Brain microvascular endothelial cell (primary cell): ENCODE results near the gene CGB1.

Source experiments
- DNase-seq: peaks from one replicate; pipeline ENCODE4 v3.0.0-alpha.2; 2020
- H3K27ac ChIP-seq: fragments of 250-450 bp; sonication (Bioruptor Pico); 2 replicates; pipeline ENCODE4 v1.5.1; 2020; ENCODE audit warnings: mild to moderate bottlenecking, moderate library complexity
- H3K27me3 ChIP-seq: fragments of 250-450 bp; sonication (Bioruptor Pico); replicated peaks from 2 replicates; pipeline ENCODE4 v1.5.1; 2020; ENCODE audit warnings: mild to moderate bottlenecking
- H3K36me3 ChIP-seq: fragments of 250-450 bp; sonication (Bioruptor Pico); replicated peaks from 2 replicates; pipeline ENCODE4 v1.5.1; 2020; ENCODE audit warnings: mild to moderate bottlenecking
- H3K4me3 ChIP-seq: 2 replicates; pipeline ENCODE4 v1.5.1; 2011; ENCODE audit warnings: low read depth, mild to moderate bottlenecking, control low read depth, low read length, moderate library complexity
- CTCF ChIP-seq: IDR thresholded peaks from 2 replicates; pipeline ENCODE4 v1.5.1; 2011; ENCODE audit warnings: low read depth, mild to moderate bottlenecking, moderate library complexity, low read length, control low read depth, inconsistent platforms; ENCODE audit errors: missing control alignments
- in situ Hi-C: cut with HindIII; loops from 2 replicates; pipeline ENCODE4 v1.10.0; 2017; ENCODE audit warnings: low sequenced_read_pairs, low pct_ligation_motif_present

Gene CGB1

GRCh38 chr19:49017041-49017665 lies 19.5 kb downstream of the CGB1 start, which contains the start of gene LHB:
Gene LHB, minus strand, starts transcription at chr19:49017091. Its CDS starts 10 bp downstream, at chr19:49017081.
- peak within 1 kb of the TSS; percentile 47 for H3K4me3 ChIP-seq
- peak; percentile 11 for TF ChIP-seq CTCF
- DNase-seq: no peak
- no peak within 1 kb of the TSS for H3K27ac ChIP-seq
- H3K27me3 ChIP-seq: no peaks in the 10 kb centered on the region
- H3K36me3 ChIP-seq: peaks cover 14% of the 10 kb centered on the region
- in situ Hi-C loops: no loop called here

- Histone ChIP-seq H3K27ac (no peak overlapping the region), H3K36me3 (peaks cover 23% of the 10 kb centered on the region), H3K4me3 (no peak overlapping the region), H3K27me3 (no peaks in the 10 kb centered on the region)
- no peak for TF ChIP-seq CTCF
- no peak for DNase-seq
- in situ Hi-C loops: no loop called here
These were observed 20.4 kb downstream of the CGB1 start for GRCh38 chr19:49016067-49016839.

GRCh38 chr19:49014870-49015255 lies 21.8 kb downstream of the CGB1 start:
- Histone ChIP-seq H3K27ac (no peak overlapping the region), H3K27me3 (no peaks in the 10 kb centered on the region), H3K4me3 (no peak overlapping the region), H3K36me3 (peaks cover 34% of the 10 kb centered on the region)
- in situ Hi-C loops: no loop called here
- no peak for TF ChIP-seq CTCF
- DNase-seq: no peak

- H3K36me3 ChIP-seq: peaks cover 40% of the 10 kb centered on the region
These were observed 22.4 kb downstream of the CGB1 start for GRCh38 chr19:49014123-49014869.

GRCh38 chr19:49011194-49011593 lies 25.5 kb downstream of the CGB1 start:
- no peak for DNase-seq
- no peak for TF ChIP-seq CTCF
- no peak overlapping the region for H3K27ac ChIP-seq
- no peaks in the 10 kb centered on the region for H3K27me3 ChIP-seq
- in situ Hi-C loops: no loop called here
- H3K36me3 ChIP-seq: peaks cover 58% of the 10 kb centered on the region
- no peak overlapping the region for H3K4me3 ChIP-seq

More at GRCh38 chr19:49014123-49014869, 22.4 kb downstream of the CGB1 start:
- DNase-seq: no peak
- TF ChIP-seq CTCF: no peak
- Histone ChIP-seq H3K4me3 (no peak overlapping the region), H3K27ac (no peak overlapping the region), H3K27me3 (no peaks in the 10 kb centered on the region)
- in situ Hi-C loops: no loop called here
